ENCODE results near the gene KCNJ9. TPM values are rescaled to one million over a fixed set of nuclear protein-coding genes. Genes with fewer than 3 reads are reported as not detected.

Gene KCNJ9
- total and polyA plus RNA-seq, 2 of the 4 experiments (the other 2 are of a cell fraction): not detected

DNA sequence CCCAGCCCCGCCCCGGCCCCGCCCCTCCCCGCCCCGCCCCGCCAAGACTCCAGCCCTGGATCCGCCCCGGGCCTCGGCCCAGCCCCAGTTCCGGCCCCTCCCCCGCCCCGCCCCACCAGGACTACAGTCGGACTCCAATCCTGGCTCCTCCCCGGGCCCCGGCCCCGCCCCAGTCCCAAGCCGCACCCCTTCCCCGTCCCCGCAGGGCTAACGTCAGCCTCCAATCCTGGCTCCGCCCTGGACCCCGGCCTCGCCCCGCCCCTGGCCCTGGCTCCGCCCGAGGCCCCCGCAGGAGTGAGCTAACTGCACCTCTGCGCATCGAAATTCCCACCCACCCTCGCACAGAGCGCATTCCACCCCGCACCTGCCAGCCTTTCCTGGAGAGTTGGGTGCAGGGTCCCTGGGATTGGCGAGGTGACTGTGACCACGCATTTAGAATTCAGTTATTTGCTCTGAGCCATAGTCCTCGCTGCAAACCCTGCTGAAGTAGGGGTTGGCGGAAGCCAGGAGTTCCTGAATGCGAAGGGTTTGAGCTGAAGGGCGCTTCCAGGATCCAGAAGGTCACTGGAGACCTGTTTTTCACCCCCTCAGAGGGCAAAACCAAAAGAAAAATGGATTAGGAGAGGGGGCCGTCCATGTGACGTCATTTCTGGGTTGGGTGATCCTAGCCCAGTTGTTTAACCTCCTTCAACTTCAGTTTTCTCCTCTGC, 17.7 kb downstream of the KCNJ9 start:
- Histone ChIP-seq H3K27me3 (ENCODE audit: control insufficient read depth, insufficient read depth, low read length) (no peaks in the 10 kb centered on the region; the same call in 1 of the 2 replicates), H2BK20ac (ENCODE audit: low read depth, low read length) (no peak overlapping the region), H3K36me3 (ENCODE audit: control insufficient read depth, insufficient read depth, low read length) (no peaks in the 10 kb centered on the region), H3K4ac (ENCODE audit: low read depth, low read length) (peak overlapping the region; percentile 54; the same call in 1 of the 2 replicates), H4K91ac (ENCODE audit: insufficient read depth, low read depth, low read length) (peak overlapping the region; percentile 24; the same call in 1 of the 2 replicates), H3K18ac (ENCODE audit: low read depth, low read length) (no peak overlapping the region; the same call in 1 of the 2 replicates), H3K9me3 (ENCODE audit: control insufficient read depth, insufficient read depth, low read length) (no peaks in the 10 kb centered on the region), H2BK15ac (ENCODE audit: low read depth, low read length) (no peak overlapping the region), H3K4me3 (ENCODE audit: insufficient read depth, low read depth, low read length) (peak overlapping the region; percentile 64), H3K4me2 (ENCODE audit: low read depth, low read length) (peak overlapping the region; percentile 99), H3K9me1 (ENCODE audit: insufficient read depth, low read length) (no peaks in the 10 kb centered on the region), H3K27ac (ENCODE audit: insufficient read depth, low read length) (0 out of 2 replicates have a peak overlapping the region, but pooled peaks have one; percentile 7), H2AFZ (replicated peaks; ENCODE audit: low read length, poor library complexity) (peak overlapping the region; percentile 94), H3K9ac (ENCODE audit: low read depth, low read length) (peak overlapping the region; percentile 41), H3K4me1 (ENCODE audit: control insufficient read depth, insufficient read depth, low read length) (peaks cover 16% of the 10 kb centered on the region), H2BK5ac (ENCODE audit: low read depth, low read length, poor library complexity, severe bottlenecking) (no peak overlapping the region), H4K20me1 (ENCODE audit: insufficient read depth, low read length) (0 out of 2 replicates have a peak, but pooled peaks cover 5% of the 10 kb centered on the region), H4K8ac (ENCODE audit: low read depth in 2 of 2, low read length in 2 of 2) (peak overlapping the region; percentile 81 to 86), H2AK9ac (replicated peaks; ENCODE audit: low read depth, low read length, poor library complexity) (peak overlapping the region; percentile 73), H3K14ac (replicated peaks; ENCODE audit: low read depth, low read length) (no peak overlapping the region; the same call in 1 of the 2 replicates), H3K23ac (ENCODE audit: low read depth, low read length) (no peak overlapping the region), H3K56ac (ENCODE audit: extremely low read depth, insufficient read depth, low read length) (0 out of 2 replicates have a peak overlapping the region, but pooled peaks have one; percentile 46), H3K79me1 (ENCODE audit: low read depth in 1 of 2, low read length in 2 of 2) (peaks cover 0 to 20% of the 10 kb centered on the region in 2 experiments; a peak in 3 of 4 replicates), H4K5ac (ENCODE audit: low read depth, low read length) (peak overlapping the region; percentile 74), H2BK120ac (ENCODE audit: low read depth, low read length) (no peak overlapping the region), H2AK5ac (ENCODE audit: low read depth, low read length) (peak overlapping the region; percentile 1; the same call in 1 of the 2 replicates)
- in situ Hi-C loops (cut with MboI; ENCODE audit: low sequenced_read_pairs): loop anchor here (10.0 kb wide), 1 partner anchor 256 kb away; no protein-coding TSS in a partner anchor
- ChIA-PET POLR2A (ENCODE audit: unreplicated experiment) (no interaction called here), CTCF (interaction anchor here (0.6 to 1.0 kb wide), 2 partner anchors 132 to 278 kb away, joined by 3 read pairs; no protein-coding TSS in a partner anchor)
- DNase-seq (peak; percentile 87), ATAC-seq (ENCODE audit: low read depth) (peak; percentile 95)
- dilution Hi-C loops (cut with HindIII; ENCODE audit: low sequenced_read_pairs, unreplicated experiment): no loop called here
- no TSS peak for BruUV-seq (replicated peaks)
- intact Hi-C loops (cut with micrococcal nuclease): no loop called here
- TF ChIP-seq RAD21 (IDR thresholded peaks at IDR 0.05; ENCODE audit: low read length): no peak
- peak; percentile 72; the same call in 1 of the 2 replicates for TF ChIP-seq MAZ (IDR thresholded peaks at IDR 0.05; ENCODE audit: borderline replicate concordance, low read depth, low read length)
- 14% methylated on average over 7 of the region's 40 CpGs; no CpG with 5 or more reads in 1 of the 2 experiments for WGBS, 2 experiments (ENCODE audit: extremely low coverage in 2 of 2, insufficient read length in 1 of 2)

All from IMR-90 (cell line).